Esophagus muscularis mucosa (tissue), 4 donors: ENCODE data around the gene CREG1. TPM values are rescaled to one million over a fixed set of nuclear protein-coding genes. Genes with fewer than 3 reads are reported as not detected.

Source experiments
- DNase-seq: peaks from one replicate; pipeline ENCODE4 v3.0.0-alpha.2; 2017; ENCODE audit errors: extremely low spot score
- H3K27ac ChIP-seq, 4 donors: fragments of 200-600 bp; sonication (generic); replicated peaks in 1 of 4; 1 replicate in 3 of 4; 2 replicates in 1 of 4; pipeline ENCODE4 v1.5.1; 2016 to 2019; ENCODE audit warnings: mild to moderate bottlenecking in 1 of 4
- H3K27me3 ChIP-seq, 4 donors: fragments of 200-600 bp; sonication (generic); one replicate each; pipeline versions ENCODE4 v1.5.1 to v1.6.0; 2016 to 2019
- H3K36me3 ChIP-seq, 4 donors: fragments of 200-600 bp; sonication (generic); one replicate each; pipeline ENCODE4 v1.5.1; 2016 to 2019
- H3K4me1 ChIP-seq, 4 donors: fragments of 200-600 bp; sonication (generic); one replicate each; pipeline ENCODE4 v1.5.1; 2016 to 2019
- H3K4me3 ChIP-seq, 4 donors: fragments of 200-600 bp; sonication (generic); 1 replicate in 2 of 4; 2 replicates in 2 of 4; pipeline ENCODE4 v1.5.1; 2016 to 2019; ENCODE audit warnings: mild to moderate bottlenecking in 4 of 4, moderate library complexity in 1 of 4
- H3K9me3 ChIP-seq, 4 donors: fragments of 200-600 bp; sonication (generic); 1 replicate in 3 of 4; 2 replicates in 1 of 4; pipeline ENCODE4 v1.5.1; 2016 to 2019
- CTCF ChIP-seq, 3 experiments: fragments of 200-600 bp in 2 of 3; fragments of 450-650 bp in 1 of 3; sonication (generic) in 2 of 3; IDR thresholded peaks; one replicate each; pipeline ENCODE4 v1.5.1; 2017 to 2019; ENCODE audit warnings: antibody characterized with exemption in 3 of 3, mild to moderate bottlenecking in 2 of 3, moderate library complexity in 1 of 3
- EP300 ChIP-seq: sonication (generic); formaldehyde crosslinking; IDR thresholded peaks from one replicate; pipeline ENCODE4 v1.6.1; 2017; ENCODE audit warnings: antibody characterized with exemption
- POLR2A ChIP-seq: fragments of 450-650 bp; IDR thresholded peaks from one replicate; pipeline ENCODE4 v1.6.1; 2017; ENCODE audit warnings: antibody characterized with exemption, moderate library complexity, mild to moderate bottlenecking, low read depth
- POLR2AphosphoS5 ChIP-seq, 2 donors: sonication (generic); formaldehyde crosslinking; IDR thresholded peaks; one replicate each; pipeline ENCODE4 v1.6.1; 2017; ENCODE audit warnings: antibody characterized with exemption in 2 of 2
- WGBS: methylation state at CpG from one replicate; pipeline ENCODE4 v1.1.5; 2018; 5-methylcytosine and 5-hydroxymethylcytosine counted together
- intact Hi-C: fragments of 100-400 bp; cut with DNase I; formaldehyde crosslinking; loops from one replicate; pipeline ENCODE4 v1.15.1; 2023
- total RNA-seq, 4 donors: library from RNA; depleted of rRNA; stranded (reverse); fragments of >200 nt; gene quantifications; one replicate each; pipeline versions ENCODE4 v1.1.0 to v1.2.1, GENCODE V29; 2016

Gene CREG1
- total RNA-seq, 4 donors from 2014 or later = 121 to 203 (median 158) TPM

GRCh38 chr1:167543199-167543990 is 10.2 kb downstream of the CREG1 start:
- H3K27ac ChIP-seq = no peak overlapping the region
- intact Hi-C loops = no loop called here
- WGBS = 91% methylated on average over 8 of the region's 13 CpGs
- peaks cover 23 to 68% (median 35%) of the 10 kb centered on the region in 4 donors for H3K36me3 ChIP-seq
- H3K4me3 ChIP-seq = no peak overlapping the region
- no peaks in the 10 kb centered on the region for H3K27me3 ChIP-seq
- no peak for DNase-seq
- TF ChIP-seq CTCF (IDR thresholded peaks at IDR 0.05) (no peak), EP300 (no peak), POLR2AphosphoS5 (IDR thresholded peaks at IDR 0.05) (no peak), POLR2A (no peak)
- H3K9me3 ChIP-seq = no peaks in the 10 kb centered on the region
- peaks cover 0 to 24% (median 19%) of the 10 kb centered on the region in 4 donors for H3K4me1 ChIP-seq

GRCh38 chr1:167542109-167543032 is 11.2 kb downstream of the CREG1 start:
- Histone ChIP-seq H3K27me3 (no peaks in the 10 kb centered on the region), H3K9me3 (no peaks in the 10 kb centered on the region), H3K36me3 (peaks cover 21 to 63% (median 32%) of the 10 kb centered on the region in 4 donors), H3K4me1 (peaks cover 0 to 21% (median 15%) of the 10 kb centered on the region in 4 donors), H3K4me3 (no peak overlapping the region), H3K27ac (no peak overlapping the region)
- DNase-seq = no peak
- WGBS = 85% methylated on average over 12 of the region's 12 CpGs
- TF ChIP-seq POLR2A (no peak), EP300 (no peak)
- intact Hi-C loops = no loop called here

DNA sequence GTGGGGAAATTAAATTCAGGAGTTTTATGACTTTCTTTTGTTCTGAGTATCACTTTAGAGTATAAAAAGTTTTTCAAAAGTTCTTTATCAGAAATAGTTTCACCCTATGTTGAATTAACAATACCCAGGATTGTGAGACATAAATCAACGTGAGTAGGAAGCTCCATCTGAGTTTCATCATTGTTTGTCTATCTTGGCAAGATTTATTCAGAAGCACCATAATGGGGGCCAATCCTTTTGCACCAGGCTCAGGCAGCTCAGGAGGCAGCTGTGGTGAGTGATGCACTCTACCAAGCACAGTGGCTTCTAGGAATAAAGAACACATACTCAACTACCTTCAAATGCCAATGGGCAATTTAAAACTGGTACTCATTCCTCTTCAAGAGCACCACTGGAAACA is 12.0 kb downstream of the CREG1 start:
- Histone ChIP-seq H3K4me1 (peaks cover 0 to 21% (median 15%) of the 10 kb centered on the region in 4 donors), H3K4me3 (no peak overlapping the region), H3K9me3 (no peaks in the 10 kb centered on the region), H3K36me3 (peaks cover 14 to 56% (median 26%) of the 10 kb centered on the region in 4 donors), H3K27me3 (no peaks in the 10 kb centered on the region), H3K27ac (no peak overlapping the region)
- TF ChIP-seq POLR2A (no peak), EP300 (no peak), CTCF (IDR thresholded peaks at IDR 0.05) (no peak), POLR2AphosphoS5 (IDR thresholded peaks at IDR 0.05) (no peak)
- no peak for DNase-seq
- intact Hi-C loops = no loop called here
- WGBS = 0% methylated on average over 1 of the region's 1 CpG

DNA sequence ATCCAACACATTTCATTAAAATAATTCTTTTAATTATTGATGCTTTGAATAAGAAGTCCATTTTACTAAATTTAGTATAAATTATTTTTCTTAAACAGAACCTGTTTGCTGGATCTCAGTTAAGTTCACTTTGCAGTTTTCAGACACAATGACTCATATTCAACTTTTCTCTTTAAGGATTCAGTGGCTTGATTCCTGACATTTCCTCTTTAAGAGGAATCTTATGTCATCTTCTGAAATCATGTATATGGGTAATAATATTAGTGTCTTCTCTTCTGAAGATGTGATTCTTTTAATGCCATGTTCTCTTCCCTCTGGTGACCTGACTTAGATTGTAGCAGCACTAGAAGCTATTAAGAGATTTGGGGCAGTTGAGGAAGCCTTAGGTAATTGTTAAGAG is 12.6 kb downstream of the CREG1 start:
- H3K4me1 ChIP-seq = peaks cover 0 to 21% (median 15%) of the 10 kb centered on the region in 4 donors
- no peak for TF ChIP-seq EP300
- TF ChIP-seq POLR2A = no peak
- TF ChIP-seq CTCF (IDR thresholded peaks at IDR 0.05) = no peak
- no peak for TF ChIP-seq POLR2AphosphoS5 (IDR thresholded peaks at IDR 0.05)
- no peaks in the 10 kb centered on the region for H3K27me3 ChIP-seq
- intact Hi-C loops = no loop called here
- no peak overlapping the region for H3K4me3 ChIP-seq
- no peak for DNase-seq
- H3K27ac ChIP-seq = no peak overlapping the region
- H3K9me3 ChIP-seq = no peaks in the 10 kb centered on the region
- peaks cover 8 to 52% (median 22%) of the 10 kb centered on the region in 4 donors for H3K36me3 ChIP-seq

DNA sequence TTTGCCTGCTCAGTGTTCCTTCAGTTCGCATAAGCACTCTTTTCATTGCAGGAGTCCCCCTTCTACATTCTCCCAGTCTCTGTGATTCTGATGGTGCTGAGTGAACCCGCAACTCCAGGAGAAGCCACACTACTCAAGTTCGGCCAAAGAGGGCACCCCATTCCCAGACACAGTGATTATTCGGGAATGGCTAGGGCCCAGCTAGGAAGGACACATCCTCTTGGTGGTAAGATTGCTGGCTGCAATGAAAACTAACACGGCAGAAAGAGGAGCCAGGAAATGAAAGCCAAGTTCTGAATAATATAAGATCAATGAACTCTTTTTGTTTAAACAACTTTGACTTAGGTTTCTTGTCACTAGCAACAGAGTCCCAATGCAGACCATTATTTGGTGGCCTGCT is 14.9 kb downstream of the CREG1 start:
- H3K4me3 ChIP-seq = no peak overlapping the region
- intact Hi-C loops = loop anchor here (10.0 kb wide), 1 partner anchor 634 kb away; no protein-coding TSS in a partner anchor
- no peaks in the 10 kb centered on the region for H3K27me3 ChIP-seq
- TF ChIP-seq POLR2AphosphoS5 (IDR thresholded peaks at IDR 0.05) (no peak), EP300 (no peak), CTCF (IDR thresholded peaks at IDR 0.05) (no peak), POLR2A (no peak)
- peaks cover under 1 to 26% (median 16%) of the 10 kb centered on the region in 4 donors for H3K4me1 ChIP-seq
- DNase-seq = no peak
- H3K9me3 ChIP-seq = no peaks in the 10 kb centered on the region
- no peak overlapping the region for H3K27ac ChIP-seq
- H3K36me3 ChIP-seq = peaks cover 0 to 29% (median 7%) of the 10 kb centered on the region in 4 donors
- 56% methylated on average over 5 of the region's 5 CpGs for WGBS
